ENCODE data around the gene SYT9.

DNA sequence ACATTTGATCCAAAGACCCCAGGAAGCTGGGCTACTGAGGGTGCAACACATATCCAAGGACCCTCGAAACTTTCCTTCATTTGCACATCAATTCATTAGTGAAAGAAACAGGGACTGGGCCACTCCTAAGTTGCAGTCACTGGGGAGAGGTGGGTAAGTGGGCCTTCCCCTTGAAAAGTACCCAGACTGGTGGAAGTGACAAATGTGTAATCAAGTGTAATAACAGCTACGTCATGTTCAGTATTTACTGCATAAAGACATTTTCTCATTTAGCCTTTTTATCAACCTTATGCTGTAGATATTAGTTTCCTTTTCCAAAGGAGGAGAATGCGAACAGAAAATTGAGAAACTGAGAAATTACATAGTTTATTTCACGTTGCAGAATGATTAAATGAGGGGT, 131.7 kb downstream of the SYT9 start:
- TF ChIP-seq, protein P1, sequence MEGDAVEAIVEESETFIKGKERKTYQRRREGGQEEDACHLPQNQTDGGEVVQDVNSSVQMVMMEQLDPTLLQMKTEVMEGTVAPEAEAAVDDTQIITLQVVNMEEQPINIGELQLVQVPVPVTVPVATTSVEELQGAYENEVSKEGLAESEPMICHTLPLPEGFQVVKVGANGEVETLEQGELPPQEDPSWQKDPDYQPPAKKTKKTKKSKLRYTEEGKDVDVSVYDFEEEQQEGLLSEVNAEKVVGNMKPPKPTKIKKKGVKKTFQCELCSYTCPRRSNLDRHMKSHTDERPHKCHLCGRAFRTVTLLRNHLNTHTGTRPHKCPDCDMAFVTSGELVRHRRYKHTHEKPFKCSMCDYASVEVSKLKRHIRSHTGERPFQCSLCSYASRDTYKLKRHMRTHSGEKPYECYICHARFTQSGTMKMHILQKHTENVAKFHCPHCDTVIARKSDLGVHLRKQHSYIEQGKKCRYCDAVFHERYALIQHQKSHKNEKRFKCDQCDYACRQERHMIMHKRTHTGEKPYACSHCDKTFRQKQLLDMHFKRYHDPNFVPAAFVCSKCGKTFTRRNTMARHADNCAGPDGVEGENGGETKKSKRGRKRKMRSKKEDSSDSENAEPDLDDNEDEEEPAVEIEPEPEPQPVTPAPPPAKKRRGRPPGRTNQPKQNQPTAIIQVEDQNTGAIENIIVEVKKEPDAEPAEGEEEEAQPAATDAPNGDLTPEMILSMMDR (IDR thresholded peaks at IDR 0.05 in 8 of 11, conservative IDR thresholded peaks at IDR 0.05 in 3 of 11): no peak
- no peak for TF ChIP-seq POLR2A (IDR thresholded peaks at IDR 0.05)
